ENCODE results near the gene SPATA25. TPM values are rescaled to one million over a fixed set of nuclear protein-coding genes. Genes with fewer than 3 reads are reported as not detected.

The SPATA25 gene
- total RNA-seq, 1 experiment from 2014 or later = 7.3 TPM

DNA sequence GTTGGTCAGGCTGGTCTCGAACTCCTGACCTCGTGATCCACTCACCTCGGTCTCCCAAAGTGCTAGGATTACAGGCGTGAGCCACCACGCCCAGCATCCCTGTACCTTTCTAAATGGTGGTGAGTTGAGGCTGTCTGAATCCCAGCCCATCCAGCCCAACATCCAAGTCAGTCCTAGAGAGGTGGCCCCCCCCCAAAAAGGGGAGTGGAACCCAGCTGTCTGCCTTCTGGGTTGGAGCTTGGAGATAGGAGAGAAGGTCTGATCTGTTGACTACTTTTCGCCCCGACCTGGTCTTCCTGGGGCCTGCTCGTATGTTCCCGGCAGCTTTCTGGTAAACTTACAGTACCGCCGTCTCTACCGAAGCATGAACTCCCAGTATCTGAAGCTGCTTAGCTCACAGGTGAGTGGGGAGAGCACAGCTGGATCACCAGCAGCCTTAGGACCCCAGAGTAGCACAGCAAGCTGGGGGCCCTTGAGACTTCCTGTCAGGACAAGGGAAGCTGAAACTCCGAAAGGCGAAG lies 9.3 kb upstream of the SPATA25 start:
- ChIA-PET CTCF (no interaction called here), POLR2A (no interaction called here)

DNA sequence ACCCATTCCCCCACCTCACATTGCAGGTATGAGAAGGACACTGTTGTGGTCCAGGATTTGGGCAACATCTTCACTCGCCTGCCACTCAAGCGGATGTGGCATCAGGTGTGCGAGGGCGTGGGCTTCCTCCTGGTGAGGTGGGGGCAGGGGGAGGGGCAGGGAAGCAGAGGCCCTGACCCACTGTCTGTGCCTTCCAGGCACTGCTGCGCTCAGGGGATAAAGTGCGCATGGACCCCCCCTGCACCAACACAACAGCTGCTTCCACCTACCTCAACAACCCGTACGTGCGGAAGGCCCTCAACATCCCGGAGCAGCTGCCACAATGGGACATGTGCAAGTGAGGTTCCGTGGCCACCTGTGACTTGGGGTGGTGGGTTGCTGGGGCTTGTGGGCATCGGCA lies 7.4 kb upstream of the SPATA25 start:
- H3K27me3 ChIP-seq (replicated peaks; ENCODE audit: control insufficient read depth, insufficient read depth, low read length) = no peaks in the 10 kb centered on the region
- Mint-ChIP-seq H3K4me3 (ENCODE audit: unreplicated experiment) (no peak overlapping the region), H3K27ac (ENCODE audit: unreplicated experiment) (no peak overlapping the region), H3K27me3 (ENCODE audit: insufficient read depth, unreplicated experiment) (no peaks in the 10 kb centered on the region), H3K4me1 (ENCODE audit: low read depth, unreplicated experiment) (peaks cover 30% of the 10 kb centered on the region), H3K36me3 (ENCODE audit: insufficient read depth, unreplicated experiment) (peaks cover 74% of the 10 kb centered on the region), H3K9me3 (ENCODE audit: unreplicated experiment) (no peaks in the 10 kb centered on the region)
- intact Hi-C loops (cut with micrococcal nuclease; ENCODE audit: unreplicated experiment) = loop anchor here (5.0 kb wide), 1 partner anchor 82 kb away; the partner anchor contains the start of gene UBE2C
- CTCF ChIA-PET = no interaction called here
- TF ChIP-seq, protein P1, sequence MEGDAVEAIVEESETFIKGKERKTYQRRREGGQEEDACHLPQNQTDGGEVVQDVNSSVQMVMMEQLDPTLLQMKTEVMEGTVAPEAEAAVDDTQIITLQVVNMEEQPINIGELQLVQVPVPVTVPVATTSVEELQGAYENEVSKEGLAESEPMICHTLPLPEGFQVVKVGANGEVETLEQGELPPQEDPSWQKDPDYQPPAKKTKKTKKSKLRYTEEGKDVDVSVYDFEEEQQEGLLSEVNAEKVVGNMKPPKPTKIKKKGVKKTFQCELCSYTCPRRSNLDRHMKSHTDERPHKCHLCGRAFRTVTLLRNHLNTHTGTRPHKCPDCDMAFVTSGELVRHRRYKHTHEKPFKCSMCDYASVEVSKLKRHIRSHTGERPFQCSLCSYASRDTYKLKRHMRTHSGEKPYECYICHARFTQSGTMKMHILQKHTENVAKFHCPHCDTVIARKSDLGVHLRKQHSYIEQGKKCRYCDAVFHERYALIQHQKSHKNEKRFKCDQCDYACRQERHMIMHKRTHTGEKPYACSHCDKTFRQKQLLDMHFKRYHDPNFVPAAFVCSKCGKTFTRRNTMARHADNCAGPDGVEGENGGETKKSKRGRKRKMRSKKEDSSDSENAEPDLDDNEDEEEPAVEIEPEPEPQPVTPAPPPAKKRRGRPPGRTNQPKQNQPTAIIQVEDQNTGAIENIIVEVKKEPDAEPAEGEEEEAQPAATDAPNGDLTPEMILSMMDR (IDR thresholded peaks at IDR 0.05; ENCODE audit: insufficient read depth in 1 of 2, low read depth in 1 of 2, low read length in 1 of 2, severe bottlenecking in 1 of 2, unreplicated experiment in 1 of 2) = no peak
- no peak overlapping the region for H3K4me3 ChIP-seq (ENCODE audit: low read depth, low read length)
- peaks cover 8% of the 10 kb centered on the region for H3K4me1 ChIP-seq
- POLR2A ChIA-PET = interaction anchor here (1.2 kb wide), 1 partner anchor 14 kb away, joined by 3 read pairs; no protein-coding TSS in a partner anchor
- H3K9me3 ChIP-seq = no peaks in the 10 kb centered on the region
- no peak for DNase-seq
- H3K36me3 ChIP-seq (ENCODE audit: control insufficient read depth, insufficient read depth, low read length) = peaks cover 13% of the 10 kb centered on the region
- no TSS peak for BruUV-seq (replicated peaks)

More for the DNA sequence above, 9.3 kb upstream of the SPATA25 start:
- no peak for DNase-seq
- H3K4me3 Mint-ChIP-seq (ENCODE audit: unreplicated experiment) = no peak overlapping the region
- TF ChIP-seq, protein P1 (IDR thresholded peaks at IDR 0.05; ENCODE audit: insufficient read depth in 1 of 2, low read depth in 1 of 2, low read length in 1 of 2, severe bottlenecking in 1 of 2, unreplicated experiment in 1 of 2) = no peak
- intact Hi-C loops (cut with micrococcal nuclease; ENCODE audit: unreplicated experiment) = no loop called here
- no peaks in the 10 kb centered on the region for H3K27me3 ChIP-seq (replicated peaks; ENCODE audit: control insufficient read depth, insufficient read depth, low read length)
- H3K36me3 Mint-ChIP-seq (ENCODE audit: insufficient read depth, unreplicated experiment) = peaks cover 55% of the 10 kb centered on the region
- H3K27me3 Mint-ChIP-seq (ENCODE audit: insufficient read depth, unreplicated experiment) = no peaks in the 10 kb centered on the region
- no TSS peak for BruUV-seq (replicated peaks)
- H3K9me3 ChIP-seq = no peaks in the 10 kb centered on the region
- peaks cover 23% of the 10 kb centered on the region for H3K4me1 Mint-ChIP-seq (ENCODE audit: low read depth, unreplicated experiment)
- no peak overlapping the region for H3K4me3 ChIP-seq (ENCODE audit: low read depth, low read length)
- no peaks in the 10 kb centered on the region for H3K9me3 Mint-ChIP-seq (ENCODE audit: unreplicated experiment)
- peaks cover 13% of the 10 kb centered on the region for H3K36me3 ChIP-seq (ENCODE audit: control insufficient read depth, insufficient read depth, low read length)
- no peak overlapping the region for H3K27ac Mint-ChIP-seq (ENCODE audit: unreplicated experiment)
- H3K4me1 ChIP-seq = peaks cover 6% of the 10 kb centered on the region

DNA sequence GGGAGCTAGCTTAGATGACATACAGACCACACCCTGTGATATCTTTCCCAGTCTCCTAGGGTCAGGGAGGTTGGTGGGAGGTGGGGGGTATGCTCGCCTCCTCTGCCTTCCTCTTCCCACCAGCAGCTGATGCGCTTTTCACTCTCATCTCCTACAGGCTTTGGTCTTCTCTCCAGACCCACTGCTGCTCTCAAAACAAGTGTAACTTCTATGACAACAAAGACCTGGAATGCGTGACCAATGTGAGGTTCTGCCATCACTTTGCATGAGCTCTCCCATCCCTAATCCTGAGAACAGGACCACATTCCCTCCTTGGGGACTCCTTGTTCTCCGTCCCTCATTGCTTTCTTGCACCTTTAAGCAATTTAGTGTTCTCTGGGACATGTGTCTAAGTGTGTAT lies 6.4 kb upstream of the SPATA25 start:
- intact Hi-C loops (cut with micrococcal nuclease; ENCODE audit: unreplicated experiment) = loop anchor here (5.0 kb wide), 1 partner anchor 82 kb away; the partner anchor contains the start of gene UBE2C
- Histone ChIP-seq H3K27me3 (replicated peaks; ENCODE audit: control insufficient read depth, insufficient read depth, low read length) (no peaks in the 10 kb centered on the region), H3K9me3 (no peaks in the 10 kb centered on the region), H3K36me3 (ENCODE audit: control insufficient read depth, insufficient read depth, low read length) (peaks cover 15% of the 10 kb centered on the region), H3K4me3 (ENCODE audit: low read depth, low read length) (no peak overlapping the region), H3K4me1 (peaks cover 8% of the 10 kb centered on the region)
- Mint-ChIP-seq H3K4me3 (ENCODE audit: unreplicated experiment) (peak overlapping the region; percentile 22), H3K27me3 (ENCODE audit: insufficient read depth, unreplicated experiment) (no peaks in the 10 kb centered on the region), H3K36me3 (ENCODE audit: insufficient read depth, unreplicated experiment) (peaks cover 77% of the 10 kb centered on the region), H3K27ac (ENCODE audit: unreplicated experiment) (no peak overlapping the region), H3K9me3 (ENCODE audit: unreplicated experiment) (no peaks in the 10 kb centered on the region), H3K4me1 (ENCODE audit: low read depth, unreplicated experiment) (peaks cover 36% of the 10 kb centered on the region)
- TF ChIP-seq, protein P1 (IDR thresholded peaks at IDR 0.05; ENCODE audit: insufficient read depth in 1 of 2, low read depth in 1 of 2, low read length in 1 of 2, severe bottlenecking in 1 of 2, unreplicated experiment in 1 of 2) = no peak
- BruUV-seq (replicated peaks) = no TSS peak
- no peak for DNase-seq
- CTCF ChIA-PET = no interaction called here
- POLR2A ChIA-PET = no interaction called here
